GM12878 (cell line): ENCODE data around the gene TBC1D30. TPM values are rescaled to one million over a fixed set of nuclear protein-coding genes. Genes with fewer than 3 reads are reported as not detected.

ENCODE experiments used
- ATAC-seq: fragments of 200-7000 bp; cut with Tn5 transposase; 3 replicates; pipeline ENCODE4 v1.9.1; 2020; ENCODE audit warnings: mild to moderate bottlenecking, moderate library complexity
- BruUV-seq: library from RNA; stranded (reverse); fragments of 400-500 nt; replicated peaks from 2 replicates; lab custom pipeline; 2021; lab: Mats Ljungman, UMichigan
- CTCF ChIA-PET: fragments of 300-600 bp; sonication (Branson Sonifier 250); formaldehyde crosslinking; extraction: SDS; loops from one replicate; lab custom pipeline; 2021; ENCODE audit warnings: inconsistent platforms; lab: Yijun Ruan, JAX
- POLR2A ChIA-PET: fragments of 350-600 bp; formaldehyde crosslinking; extraction: SDS; loops from one replicate; lab custom pipeline; 2021; ENCODE audit warnings: inconsistent platforms; lab: Charles Lee
- RAD21 ChIA-PET: fragments of 300-600 bp; sonication (Branson Sonifier 250); formaldehyde crosslinking; loops from one replicate; lab custom pipeline; 2023; ENCODE audit warnings: antibody characterized with exemption; ENCODE audit not compliant: unreplicated experiment; lab: Charles Lee
- SMC1A ChIA-PET: fragments of 300-600 bp; sonication (Branson Sonifier 250); formaldehyde crosslinking; loops from one replicate; lab custom pipeline; 2023; ENCODE audit not compliant: unreplicated experiment, uncharacterized antibody; lab: Charles Lee
- DNase-seq: peaks from one replicate; pipeline ENCODE4 v3.0.0-alpha.2; 2011; ENCODE audit warnings: low read depth, low spot score
- FAIRE-seq: peaks from 3 replicates; lab custom pipeline; 2011; peaks lifted over from hg19 to GRCh38; lab: Jason Lieb, UNC
- H2AFZ ChIP-seq: 2 replicates; pipeline ENCODE4 v1.6.0; 2011; ENCODE audit warnings: low read depth, low read length, control low read depth; ENCODE audit not compliant: control insufficient read depth
- H3K27ac ChIP-seq: 2 replicates; pipeline ENCODE4 v1.5.1; 2011; ENCODE audit warnings: control low read depth; ENCODE audit not compliant: control insufficient read depth, insufficient read depth
- H3K27me3 ChIP-seq, 2 experiments: replicated peaks in 1 of 2; 2 replicates each; pipeline versions ENCODE4 v1.6.0 to v1.6.1; 2011; ENCODE audit warnings: low read length in 1 of 2; ENCODE audit not compliant: control insufficient read depth in 2 of 2, insufficient read depth in 2 of 2
- H3K36me3 ChIP-seq, 2 experiments: 2 replicates each; pipeline ENCODE4 v1.5.1; 2011; ENCODE audit warnings: low read length in 1 of 2; ENCODE audit not compliant: control insufficient read depth in 2 of 2, insufficient read depth in 2 of 2
- H3K4me1 ChIP-seq: 2 replicates; pipeline ENCODE4 v1.6.1; 2011; ENCODE audit warnings: mild to moderate bottlenecking, low read length, moderate library complexity, mixed read lengths; ENCODE audit not compliant: control insufficient read depth, insufficient read depth
- H3K4me2 ChIP-seq: 2 replicates; pipeline ENCODE4 v1.6.0; 2011; ENCODE audit warnings: control low read depth; ENCODE audit not compliant: control insufficient read depth, insufficient read depth
- H3K4me3 ChIP-seq: fragments of 200-600 bp; sonication (generic); 2 replicates; pipeline ENCODE4 v1.5.1; 2016
- H3K79me2 ChIP-seq: 2 replicates; pipeline ENCODE4 v1.6.0; 2011; ENCODE audit warnings: low read length; ENCODE audit not compliant: control insufficient read depth, insufficient read depth
- H3K9ac ChIP-seq: 2 replicates; pipeline ENCODE4 v1.8.0; 2011; ENCODE audit warnings: low read length, control low read depth, mixed read lengths; ENCODE audit not compliant: control insufficient read depth, insufficient read depth
- H3K9me3 ChIP-seq: replicated peaks from 3 replicates; pipeline ENCODE4 v1.5.1; 2011; ENCODE audit warnings: mild to moderate bottlenecking, low read length; ENCODE audit not compliant: control insufficient read depth, insufficient read depth
- H4K20me1 ChIP-seq: 2 replicates; pipeline ENCODE4 v1.6.0; 2011; ENCODE audit not compliant: control insufficient read depth, insufficient read depth
- EZH2 ChIP-seq: IDR thresholded peaks from 2 replicates; pipeline ENCODE4 v1.6.1; 2012; ENCODE audit warnings: low read depth, mild to moderate bottlenecking, control low read depth, inconsistent platforms, low read length, borderline replicate concordance; ENCODE audit not compliant: control insufficient read depth
- GATAD2B ChIP-seq: fragments of 450-650 bp; conservative IDR thresholded peaks from 2 replicates; pipeline ENCODE4 v1.6.1; 2017; ENCODE audit warnings: low read depth, mild to moderate bottlenecking, moderate library complexity
- HCFC1 ChIP-seq: fragments of 150-350 bp; IDR thresholded peaks from 2 replicates; pipeline ENCODE4 v1.6.1; 2014; ENCODE audit warnings: low read length
- LARP7 ChIP-seq: fragments of 450-650 bp; IDR thresholded peaks from 2 replicates; pipeline ENCODE4 v1.6.1; 2017; ENCODE audit warnings: mild to moderate bottlenecking
- MXI1 ChIP-seq: fragments of 150-350 bp; IDR thresholded peaks from 2 replicates; pipeline ENCODE4 v1.6.1; 2011; ENCODE audit warnings: low read depth, mild to moderate bottlenecking, inconsistent platforms, low read length, improper control_type of control experiment
- NFIC ChIP-seq: IDR thresholded peaks from 2 replicates; pipeline ENCODE4 v1.6.1; 2012; ENCODE audit warnings: low read depth, mild to moderate bottlenecking, inconsistent platforms, low read length, moderate library complexity
- POU2F2 ChIP-seq: IDR thresholded peaks from 3 replicates; pipeline ENCODE4 v1.6.1; 2011; ENCODE audit warnings: low read depth, mild to moderate bottlenecking, low read length, borderline replicate concordance
- RCOR1 ChIP-seq: conservative IDR thresholded peaks from 2 replicates; pipeline ENCODE4 v1.6.1; 2012; ENCODE audit warnings: low read depth, low read length, improper control_type of control experiment
- RFX5 ChIP-seq: IDR thresholded peaks from 2 replicates; pipeline ENCODE4 v1.6.1; 2011; ENCODE audit warnings: low read depth, low read length, improper control_type of control experiment
- SREBF1 ChIP-seq: IDR thresholded peaks from 2 replicates; pipeline ENCODE4 v1.6.1; 2012; ENCODE audit warnings: mild to moderate bottlenecking, low read length
- TARDBP ChIP-seq: IDR thresholded peaks from 2 replicates; pipeline ENCODE4 v1.6.1; 2016; ENCODE audit warnings: borderline replicate concordance
- WGBS: methylation state at CpG from one replicate; pipeline ENCODE4 v1.1.6; 2016; ENCODE audit warnings: low lambda C conversion rate; ENCODE audit not compliant: insufficient replicate concordance, insufficient coverage; ENCODE audit errors: missing lambda C conversion rate; 5-methylcytosine and 5-hydroxymethylcytosine counted together
- in situ Hi-C: fragments of 300-500 bp; cut with MboI; formaldehyde crosslinking; loops from 9 replicates; pipeline ENCODE4 v1.14.3; 2018; ENCODE audit warnings: mixed read lengths
- intact Hi-C: fragments of 100-400 bp; cut with micrococcal nuclease; formaldehyde crosslinking; loops from one replicate; pipeline ENCODE4 v1.14.2; 2022; ENCODE audit not compliant: unreplicated experiment
- polyA plus RNA-seq, 11 experiments: library from polyadenylated mRNA; depleted of rRNA in 4 of 11; unstranded in 6 of 11; stranded (reverse) in 5 of 11; fragments of >200 nt; fragmentation: Nextera tagmentation in 4 of 11; fragmentation: Illumina TruSeq in 1 of 11; extraction: Ambion mirVana in 4 of 11; extraction: Trizol in 1 of 11; gene quantifications; 1 replicate in 1 of 11; 2 replicates in 10 of 11; pipeline versions ENCODE4 v1.2.1 to v1.2.3, GENCODE V29; 2011 to 2016; ENCODE audit warnings: inconsistent platforms in 2 of 11, missing spikeins in 2 of 11, low read depth in 1 of 11
- total RNA-seq, 4 experiments: library from RNA; depleted of rRNA in 3 of 4; stranded (reverse); fragments of >200 nt in 3 of 4; fragmentation: Illumina TruSeq in 1 of 4; extraction: Trizol in 1 of 4; gene quantifications; 2 replicates each; pipeline versions ENCODE4 v1.2.1 to v1.2.3, GENCODE V29; 2013 to 2021
- TF ChIP-seq, protein P1 (sequence below): IDR thresholded peaks from 2 replicates; pipeline ENCODE4 v1.6.1; 2012; ENCODE audit warnings: low read depth, low read length, improper control_type of control experiment
- TF ChIP-seq, protein P2 (sequence below): IDR thresholded peaks from 2 replicates; pipeline ENCODE4 v1.6.1; 2012; ENCODE audit warnings: low read length, inconsistent platforms

Gene TBC1D30
- total and polyA plus RNA-seq, 10 of the 15 experiments (the other 5 are each of a cell fraction or from before 2014, with no cell fraction given): 1.2 to 23.3 (median 11.1) TPM

DNA sequence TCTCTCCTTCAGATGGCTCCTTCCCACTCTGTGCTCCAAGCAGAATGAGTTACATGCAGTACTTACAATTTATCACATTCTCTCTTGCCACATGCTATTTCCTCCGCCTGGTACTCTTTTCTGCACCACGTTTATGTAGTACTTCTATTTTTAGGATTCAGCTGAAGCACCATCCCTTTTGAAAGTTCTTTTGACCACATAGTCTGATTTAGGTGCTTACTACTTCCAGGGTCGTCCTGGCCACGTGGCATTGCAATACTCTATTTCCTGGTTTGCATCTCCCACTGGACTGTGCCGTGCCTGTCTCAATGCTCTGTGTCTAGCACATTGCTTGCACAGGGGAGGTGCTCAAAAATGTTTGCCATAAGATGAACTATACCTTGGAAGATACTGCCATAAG lies 16.3 kb upstream of the TBC1D30 start (continued):
- TF ChIP-seq, protein P1, sequence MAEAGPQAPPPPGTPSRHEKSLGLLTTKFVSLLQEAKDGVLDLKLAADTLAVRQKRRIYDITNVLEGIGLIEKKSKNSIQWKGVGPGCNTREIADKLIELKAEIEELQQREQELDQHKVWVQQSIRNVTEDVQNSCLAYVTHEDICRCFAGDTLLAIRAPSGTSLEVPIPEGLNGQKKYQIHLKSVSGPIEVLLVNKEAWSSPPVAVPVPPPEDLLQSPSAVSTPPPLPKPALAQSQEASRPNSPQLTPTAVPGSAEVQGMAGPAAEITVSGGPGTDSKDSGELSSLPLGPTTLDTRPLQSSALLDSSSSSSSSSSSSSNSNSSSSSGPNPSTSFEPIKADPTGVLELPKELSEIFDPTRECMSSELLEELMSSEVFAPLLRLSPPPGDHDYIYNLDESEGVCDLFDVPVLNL: no peak
- no peak for TF ChIP-seq GATAD2B
- TF ChIP-seq, protein P2, sequence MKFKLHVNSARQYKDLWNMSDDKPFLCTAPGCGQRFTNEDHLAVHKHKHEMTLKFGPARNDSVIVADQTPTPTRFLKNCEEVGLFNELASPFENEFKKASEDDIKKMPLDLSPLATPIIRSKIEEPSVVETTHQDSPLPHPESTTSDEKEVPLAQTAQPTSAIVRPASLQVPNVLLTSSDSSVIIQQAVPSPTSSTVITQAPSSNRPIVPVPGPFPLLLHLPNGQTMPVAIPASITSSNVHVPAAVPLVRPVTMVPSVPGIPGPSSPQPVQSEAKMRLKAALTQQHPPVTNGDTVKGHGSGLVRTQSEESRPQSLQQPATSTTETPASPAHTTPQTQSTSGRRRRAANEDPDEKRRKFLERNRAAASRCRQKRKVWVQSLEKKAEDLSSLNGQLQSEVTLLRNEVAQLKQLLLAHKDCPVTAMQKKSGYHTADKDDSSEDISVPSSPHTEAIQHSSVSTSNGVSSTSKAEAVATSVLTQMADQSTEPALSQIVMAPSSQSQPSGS: no peak
- TF ChIP-seq POU2F2: no peak
- no peak for TF ChIP-seq RCOR1
- no peak for TF ChIP-seq EZH2
- TF ChIP-seq HCFC1: no peak
- TF ChIP-seq LARP7: no peak
- TF ChIP-seq SREBF1: no peak

DNA sequence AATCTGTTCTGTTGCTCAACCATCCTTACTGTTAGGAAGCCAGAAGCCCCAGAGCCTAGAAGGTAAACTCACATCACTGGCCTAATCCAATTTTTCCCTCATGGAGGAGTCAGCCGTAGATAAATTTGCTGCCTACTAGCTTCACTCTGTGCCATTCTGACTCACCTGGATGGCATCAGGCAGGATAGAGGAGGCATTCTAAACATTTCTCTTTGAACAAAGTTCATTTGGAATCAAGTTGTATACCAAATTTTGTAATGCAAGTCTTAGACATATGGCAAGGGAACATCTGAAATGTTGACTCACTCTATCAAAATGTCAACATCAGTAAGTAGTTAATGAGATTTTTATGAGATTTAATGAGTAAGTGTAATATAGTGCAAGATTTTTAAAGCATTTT lies 13.6 kb upstream of the TBC1D30 start:
- Histone ChIP-seq H3K36me3 (no peaks in the 10 kb centered on the region), H3K4me3 (no peak overlapping the region), H2AFZ (no peak overlapping the region), H3K4me2 (no peak overlapping the region), H3K4me1 (peaks cover 11% of the 10 kb centered on the region), H3K9me3 (peaks cover 6% of the 10 kb centered on the region; the same call in 2 of the 3 replicates), H3K9ac (no peak overlapping the region), H3K27me3 (no peaks in the 10 kb centered on the region; a peak in 1 of 4 replicates), H3K27ac (no peak overlapping the region), H4K20me1 (no peaks in the 10 kb centered on the region), H3K79me2 (no peaks in the 10 kb centered on the region)
- SMC1A ChIA-PET: interaction anchor here (1.9 kb wide), 1 partner anchor 11 kb away, joined by 6 read pairs; no protein-coding TSS in a partner anchor
- POLR2A ChIA-PET: no interaction called here
- WGBS: 65% methylated on average over 1 of the region's 1 CpG
- ATAC-seq (no peak), DNase-seq (no peak), FAIRE-seq (no peak)
- intact Hi-C loops: no loop called here
- RAD21 ChIA-PET: no interaction called here
- CTCF ChIA-PET: interaction anchor here (1.0 to 3.0 kb wide), 4 partner anchors 9 to 78 kb away, joined by 3 to 20 read pairs (median 6); no protein-coding TSS in a partner anchor
- TF ChIP-seq MXI1: no peak
- TF ChIP-seq TARDBP: no peak
- TF ChIP-seq NFIC: no peak
- TF ChIP-seq RFX5: no peak
- in situ Hi-C loops: no loop called here
- no TSS peak for BruUV-seq
